OCI-LY3 (cell line): Measurements from ENCODE around the gene ZNF511.

Source experiments
- EZH2phosphoT487 ChIP-seq: fragments of 200-600 bp; shearing (Covaris generic); IDR thresholded peaks from 2 replicates; pipeline ENCODE4 v1.6.1; 2018; ENCODE audit warnings: antibody characterized with exemption, mixed run types, low read depth
- TF ChIP-seq, protein P1 (sequence below): fragments of 200-600, 300-600 bp; sonication (generic); IDR thresholded peaks from 2 replicates; pipeline ENCODE4 v1.5.1; 2014; ENCODE audit warnings: antibody characterized with exemption, low read length, low read depth

DNA sequence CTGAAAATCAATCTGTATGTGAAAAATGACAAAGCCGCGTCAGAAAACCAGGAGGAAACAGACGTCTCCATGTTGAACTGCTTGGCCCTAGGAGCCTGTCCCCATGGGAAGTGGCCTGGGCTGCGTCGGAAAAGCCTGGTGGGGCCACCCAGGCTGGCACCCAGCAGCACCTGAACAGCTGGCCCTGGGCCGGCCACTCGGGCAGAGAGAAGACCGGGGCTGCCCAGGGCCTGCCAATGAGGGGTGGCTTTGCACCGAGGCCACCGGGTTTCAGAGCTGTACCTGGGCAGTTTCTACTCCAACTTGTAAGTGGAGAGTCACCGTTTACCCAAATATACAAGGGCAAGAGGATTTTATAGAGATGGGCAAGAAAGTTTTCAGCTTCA is 50.2 kb downstream of the ZNF511 start:
- TF ChIP-seq, protein P1, sequence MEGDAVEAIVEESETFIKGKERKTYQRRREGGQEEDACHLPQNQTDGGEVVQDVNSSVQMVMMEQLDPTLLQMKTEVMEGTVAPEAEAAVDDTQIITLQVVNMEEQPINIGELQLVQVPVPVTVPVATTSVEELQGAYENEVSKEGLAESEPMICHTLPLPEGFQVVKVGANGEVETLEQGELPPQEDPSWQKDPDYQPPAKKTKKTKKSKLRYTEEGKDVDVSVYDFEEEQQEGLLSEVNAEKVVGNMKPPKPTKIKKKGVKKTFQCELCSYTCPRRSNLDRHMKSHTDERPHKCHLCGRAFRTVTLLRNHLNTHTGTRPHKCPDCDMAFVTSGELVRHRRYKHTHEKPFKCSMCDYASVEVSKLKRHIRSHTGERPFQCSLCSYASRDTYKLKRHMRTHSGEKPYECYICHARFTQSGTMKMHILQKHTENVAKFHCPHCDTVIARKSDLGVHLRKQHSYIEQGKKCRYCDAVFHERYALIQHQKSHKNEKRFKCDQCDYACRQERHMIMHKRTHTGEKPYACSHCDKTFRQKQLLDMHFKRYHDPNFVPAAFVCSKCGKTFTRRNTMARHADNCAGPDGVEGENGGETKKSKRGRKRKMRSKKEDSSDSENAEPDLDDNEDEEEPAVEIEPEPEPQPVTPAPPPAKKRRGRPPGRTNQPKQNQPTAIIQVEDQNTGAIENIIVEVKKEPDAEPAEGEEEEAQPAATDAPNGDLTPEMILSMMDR = no peak
- TF ChIP-seq EZH2phosphoT487 = no peak
